Frontal cortex (tissue), 4 donors: Measurements from ENCODE around the gene PXK. TPM values are rescaled to one million over a fixed set of nuclear protein-coding genes. Genes with fewer than 3 reads are reported as not detected.
"Not testable (repeated sequence)": the region's sequence is repeated elsewhere in the genome, so short reads cannot be mapped to it uniquely, and the experiment has no call there.

Source experiments
- DNase-seq, 2 donors: peaks; one replicate each; pipeline ENCODE4 v3.0.0; 2012; ENCODE audit warnings: low spot score in 2 of 2
- FAIRE-seq: peaks from 2 replicates; lab custom pipeline; 2012; peaks lifted over from hg19 to GRCh38; lab: Jason Lieb, UNC
- total RNA-seq: library from RNA; depleted of rRNA; stranded (reverse); fragments of >200 nt; gene quantifications from one replicate; pipeline ENCODE4 v1.2.3, GENCODE V29; 2014
- donor health status: control.
- donor health status: control.
- donor health status: control.

The PXK gene
- total RNA-seq, 1 donor from 2014 or later, result 22.0 TPM

DNA sequence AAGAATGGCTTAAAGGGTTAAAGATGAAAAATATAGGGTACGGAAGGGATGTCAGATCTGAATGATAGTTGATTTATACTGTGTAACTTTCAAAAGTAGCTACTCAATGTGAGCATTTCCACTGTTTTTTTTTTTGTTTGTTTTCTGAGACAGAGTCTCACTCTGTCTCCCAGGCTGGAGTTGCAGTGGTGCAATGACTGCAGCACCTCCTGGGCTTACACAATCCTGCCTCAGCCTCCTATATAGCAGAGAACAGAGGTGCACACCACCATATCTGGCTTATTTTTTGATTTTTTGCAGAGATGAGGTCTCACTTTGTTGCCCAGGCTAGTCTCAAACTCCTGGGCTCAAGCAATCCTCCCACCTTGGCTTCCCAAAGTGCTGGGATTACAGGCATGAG, 9.9 kb upstream of the PXK start:
- FAIRE-seq (no peak), DNase-seq (no peak)

DNA sequence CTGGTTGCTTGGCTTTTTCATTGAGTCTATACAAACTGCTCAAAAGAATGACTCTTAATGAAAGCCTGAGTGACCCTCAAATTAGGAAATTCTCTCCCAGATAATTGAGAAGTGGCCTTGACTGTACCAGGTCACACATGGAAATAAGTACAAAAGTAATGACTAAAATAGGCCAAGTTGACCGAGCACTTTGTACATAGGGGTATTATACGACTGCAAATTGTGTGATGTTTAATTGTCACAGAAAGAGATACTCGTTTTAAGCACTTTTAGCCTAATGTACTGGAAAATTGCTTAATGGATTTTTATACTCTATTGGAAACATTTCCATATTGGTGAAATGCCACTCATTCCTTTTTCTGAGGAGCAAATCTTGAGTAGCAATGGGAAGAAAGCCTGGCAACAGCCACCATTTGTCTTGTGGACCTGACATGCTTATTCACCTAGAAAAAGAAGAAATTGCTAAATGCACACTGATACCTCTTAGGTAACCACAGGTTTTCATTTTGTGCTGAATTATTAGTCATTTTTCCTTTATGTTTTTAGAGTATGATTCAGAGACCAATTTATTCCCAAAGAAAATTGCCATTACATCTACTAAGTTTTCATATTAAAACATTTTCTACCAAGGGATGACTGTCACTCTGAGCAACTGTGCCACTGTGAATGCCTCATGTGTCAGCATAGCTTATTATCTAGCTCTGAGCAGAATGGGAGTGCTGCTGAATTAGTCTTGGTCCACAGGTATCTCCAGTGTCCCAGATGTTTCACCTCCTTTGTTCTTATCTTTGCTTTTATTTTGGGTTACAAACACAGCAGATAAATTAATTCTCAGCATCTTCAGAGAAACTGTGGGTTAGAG, 8.9 kb upstream of the PXK start:
- DNase-seq (no peak), FAIRE-seq (no peak)

- FAIRE-seq (no peak), DNase-seq (no peak)
These were observed 8.0 kb upstream of the PXK start for GRCh38 chr3:58324391-58325390.

DNA sequence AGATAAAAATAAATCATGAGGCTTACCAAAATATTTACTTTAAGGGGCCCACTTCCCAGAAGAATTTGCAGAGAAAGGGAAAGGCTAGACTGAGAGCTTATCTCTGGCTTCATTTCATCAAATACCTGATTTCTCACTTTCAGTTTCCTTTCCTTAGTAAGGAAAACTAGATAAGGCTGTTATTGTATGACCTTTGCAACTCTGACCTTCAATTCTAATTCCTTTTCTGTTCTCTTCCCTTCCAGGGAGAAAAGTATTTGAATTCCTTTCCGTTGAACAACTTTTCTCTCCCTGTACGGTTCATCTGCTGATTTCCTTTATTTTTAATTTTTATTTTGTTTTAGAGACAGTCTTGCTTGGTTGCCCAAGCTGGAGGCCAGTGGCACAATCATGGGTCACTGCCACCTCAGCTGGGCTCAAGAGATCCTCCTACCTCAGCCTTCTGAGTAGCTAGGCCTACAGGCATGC, 7.1 kb upstream of the PXK start:
- no peak for DNase-seq
- no peak for FAIRE-seq

DNA sequence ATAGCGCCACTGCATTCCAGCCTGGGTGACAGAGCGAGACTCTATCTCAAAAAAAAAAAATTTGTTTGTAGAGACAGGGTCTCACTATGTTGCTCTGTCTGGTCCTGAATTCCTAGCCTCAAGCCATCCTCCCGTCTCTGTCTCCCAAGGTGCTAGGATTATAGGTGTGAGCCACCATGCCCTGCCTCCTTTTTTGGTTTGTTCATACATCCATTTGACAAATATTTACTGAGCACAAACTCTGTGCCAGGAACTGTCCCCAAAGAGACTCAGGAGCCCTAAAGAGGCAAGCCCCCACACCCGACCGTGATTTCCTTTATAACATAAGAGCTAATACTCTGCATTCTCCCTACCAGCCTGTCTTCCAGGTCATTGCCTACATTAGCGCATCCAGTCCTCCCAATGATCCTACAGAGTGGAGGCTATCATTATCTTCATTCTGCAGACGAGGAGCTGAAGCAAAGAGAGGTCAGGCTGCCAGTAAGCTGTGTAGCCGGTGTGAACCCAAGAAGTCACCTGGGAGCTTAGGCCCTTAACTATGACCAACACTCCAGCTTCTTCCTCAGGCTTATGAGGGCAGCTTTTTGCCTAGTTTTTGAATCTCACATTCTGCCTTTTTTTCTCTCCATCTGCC, 6.3 kb upstream of the PXK start:
- no peak for FAIRE-seq
- no peak for DNase-seq

DNA sequence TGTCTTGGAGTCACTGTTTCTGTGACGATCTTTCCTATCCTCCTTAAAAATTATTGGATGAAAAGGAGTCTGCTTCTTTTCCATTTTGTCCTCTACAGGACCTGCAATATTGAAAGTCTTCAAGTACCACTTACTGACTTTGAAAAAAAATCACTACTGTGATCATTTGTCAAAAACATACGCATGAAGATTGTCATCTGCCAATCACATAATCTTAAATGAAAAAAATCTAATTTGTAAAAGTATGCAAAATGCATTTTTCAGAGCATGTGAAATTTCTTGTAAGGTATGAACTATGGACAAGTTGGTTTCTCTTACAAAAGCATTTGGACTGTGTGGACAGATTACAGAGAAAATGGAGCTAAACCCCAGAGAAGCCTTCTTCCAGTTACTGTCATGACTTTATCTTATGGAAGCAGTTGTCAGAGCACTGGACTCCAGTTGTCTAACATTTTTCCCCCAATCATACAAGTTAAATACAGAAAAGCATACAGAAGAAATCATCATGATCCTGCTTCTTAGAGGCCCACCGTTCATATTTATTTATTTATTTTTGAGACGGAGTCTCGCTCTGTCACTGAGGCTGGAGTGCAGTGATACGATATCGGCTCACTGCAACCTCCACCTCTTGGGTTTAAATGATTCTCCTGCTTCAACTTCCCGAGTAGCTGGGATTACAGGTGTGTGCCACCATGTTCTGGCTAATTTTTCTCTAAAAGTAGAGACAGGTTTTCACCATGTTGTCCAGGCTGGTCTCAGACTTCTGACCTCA, 3.4 kb upstream of the PXK start:
- no peak for FAIRE-seq
- no peak for DNase-seq

DNA sequence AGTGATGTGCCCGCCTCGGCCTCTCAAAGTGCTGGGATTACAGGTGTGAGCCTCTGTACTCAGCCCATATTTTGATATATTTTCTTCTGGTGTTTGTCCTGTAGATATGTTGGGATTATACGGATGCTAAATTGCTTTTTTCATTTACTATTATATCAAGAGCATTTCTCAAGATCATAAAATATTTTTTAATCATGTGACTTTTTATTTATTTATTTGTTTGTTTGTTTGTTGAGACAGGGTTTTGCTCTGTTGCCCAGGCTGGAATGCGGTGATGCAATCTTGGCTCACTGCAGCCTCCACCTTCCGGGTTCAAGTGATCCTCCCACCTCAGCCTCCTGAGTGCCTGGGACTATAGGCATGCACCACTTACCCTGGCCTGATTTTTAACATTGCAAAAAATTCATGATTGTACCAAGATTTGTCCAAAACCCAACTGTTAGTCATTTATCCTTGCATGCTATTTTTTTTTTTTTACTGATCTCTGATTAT, 2.7 kb upstream of the PXK start:
- FAIRE-seq, result no peak
- DNase-seq, result no peak

DNA sequence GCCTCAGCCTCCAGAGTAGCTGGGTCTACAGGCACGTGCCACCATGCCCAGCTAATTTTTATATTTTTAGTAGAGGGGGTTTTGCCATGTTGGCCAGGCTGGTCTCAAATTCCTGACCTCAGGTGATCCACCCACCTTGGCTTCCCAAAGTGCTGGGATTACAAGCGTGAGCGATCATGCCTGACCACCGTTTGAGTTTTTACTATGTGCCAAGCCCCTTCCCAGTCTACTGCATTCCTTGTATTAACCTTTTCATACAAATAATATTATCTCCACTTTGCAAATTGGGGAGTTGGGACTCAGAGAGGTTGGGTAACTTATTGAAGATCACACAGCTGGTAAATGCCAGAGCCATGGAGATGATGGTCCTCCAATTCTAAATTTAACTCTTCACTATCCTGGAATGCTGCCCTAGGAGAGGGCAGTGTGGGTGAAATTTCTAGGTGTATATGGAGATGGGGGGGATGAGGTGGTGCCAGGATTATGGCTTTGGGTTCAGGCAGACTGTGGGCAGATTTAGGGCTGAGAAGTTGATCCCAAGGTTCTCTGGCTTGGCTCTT, 1.0 kb upstream of the PXK start:
- no peak for FAIRE-seq
- no peak for DNase-seq

- DNase-seq (peak; percentile 59 to 65), FAIRE-seq (no peak)
These were observed 717 bp downstream of the PXK start for GRCh38 chr3:58333206-58334012.

- FAIRE-seq (no peak), DNase-seq (peak; percentile 39 to 75)
These were observed 1.3 kb downstream of the PXK start for GRCh38 chr3:58334013-58334321.

- FAIRE-seq, result no peak
- DNase-seq, result no peak
These were observed 1.8 kb downstream of the PXK start for GRCh38 chr3:58334506-58334884.

GRCh38 chr3:58335652-58335947, 2.9 kb downstream of the PXK start:
- DNase-seq (no peak), FAIRE-seq (no peak)

DNA sequence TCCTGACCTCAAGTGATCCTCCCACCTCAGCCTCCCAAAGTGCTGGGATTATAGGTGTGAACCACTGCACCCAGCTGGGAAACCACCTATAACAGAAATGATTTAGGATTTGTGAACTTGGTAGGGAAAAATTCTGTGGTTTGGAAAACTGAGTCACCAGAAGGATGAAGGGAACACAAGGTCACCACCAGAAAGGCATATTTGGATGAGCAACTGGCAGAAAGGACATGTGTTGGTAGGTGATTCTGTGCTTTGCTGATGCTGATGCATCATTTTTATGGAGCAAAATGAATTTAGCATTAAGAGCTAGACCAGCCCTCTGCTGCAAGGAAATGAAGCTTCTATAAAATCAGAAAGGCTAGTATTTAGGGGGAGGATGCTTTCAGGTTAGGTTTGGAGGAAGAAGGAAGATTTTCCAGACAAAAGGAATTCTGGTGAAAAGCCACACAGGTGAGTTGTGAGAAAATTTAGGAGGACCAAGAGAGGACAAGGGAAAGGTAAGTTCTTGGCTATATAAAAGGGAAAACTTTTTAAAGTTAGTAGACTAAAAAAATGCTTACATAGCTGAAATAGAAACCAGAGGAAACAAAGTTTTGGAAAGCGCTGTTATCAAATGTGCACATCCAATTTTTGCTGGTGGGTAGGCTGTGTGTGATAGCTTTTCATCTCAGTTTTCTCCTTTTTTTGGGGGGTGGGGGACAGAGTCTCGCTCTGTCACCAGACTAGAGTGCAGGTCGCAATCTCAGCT, 3.6 kb downstream of the PXK start:
- FAIRE-seq (no peak), DNase-seq (no peak)

DNA sequence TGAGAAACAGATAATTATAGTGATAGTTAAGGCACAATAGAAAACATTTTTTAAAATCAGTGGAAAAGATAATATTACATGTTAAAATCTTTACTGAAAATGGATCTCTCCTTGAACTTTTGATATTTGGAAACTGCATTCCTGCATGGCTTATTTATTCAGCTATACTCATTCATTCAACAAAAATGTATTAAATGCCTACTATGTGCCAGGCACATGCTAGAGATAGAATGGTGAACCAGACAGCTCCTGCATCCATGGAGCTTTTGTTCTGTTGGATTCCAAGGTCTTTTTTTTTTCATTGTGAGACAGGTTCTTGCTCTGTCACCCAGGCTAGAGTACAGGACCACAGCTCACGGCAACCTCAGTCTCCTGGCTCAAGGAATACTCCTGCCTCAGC, 4.5 kb downstream of the PXK start:
- DNase-seq (no peak), FAIRE-seq (no peak)

DNA sequence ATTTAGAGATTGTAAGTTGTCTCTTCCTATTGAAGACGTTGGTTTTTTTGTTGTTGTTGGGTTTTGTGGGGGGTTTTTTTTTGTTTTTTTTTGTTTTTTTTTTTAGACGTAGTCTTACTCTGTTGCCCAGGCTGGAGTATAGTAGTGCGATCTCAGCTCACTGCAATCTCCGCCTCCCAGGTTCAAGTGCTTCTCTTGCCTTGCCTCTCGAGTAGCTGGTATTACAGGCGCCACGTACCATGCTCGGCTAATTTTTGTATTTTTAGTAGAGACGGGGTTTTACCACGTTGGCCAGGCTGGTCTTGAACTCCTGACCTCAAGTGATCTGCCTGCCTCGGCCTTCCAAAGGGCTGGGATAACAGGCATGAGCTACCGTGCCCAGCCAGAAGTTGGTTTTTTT, 6.5 kb downstream of the PXK start:
- not testable (repeated sequence) for DNase-seq, FAIRE-seq

DNA sequence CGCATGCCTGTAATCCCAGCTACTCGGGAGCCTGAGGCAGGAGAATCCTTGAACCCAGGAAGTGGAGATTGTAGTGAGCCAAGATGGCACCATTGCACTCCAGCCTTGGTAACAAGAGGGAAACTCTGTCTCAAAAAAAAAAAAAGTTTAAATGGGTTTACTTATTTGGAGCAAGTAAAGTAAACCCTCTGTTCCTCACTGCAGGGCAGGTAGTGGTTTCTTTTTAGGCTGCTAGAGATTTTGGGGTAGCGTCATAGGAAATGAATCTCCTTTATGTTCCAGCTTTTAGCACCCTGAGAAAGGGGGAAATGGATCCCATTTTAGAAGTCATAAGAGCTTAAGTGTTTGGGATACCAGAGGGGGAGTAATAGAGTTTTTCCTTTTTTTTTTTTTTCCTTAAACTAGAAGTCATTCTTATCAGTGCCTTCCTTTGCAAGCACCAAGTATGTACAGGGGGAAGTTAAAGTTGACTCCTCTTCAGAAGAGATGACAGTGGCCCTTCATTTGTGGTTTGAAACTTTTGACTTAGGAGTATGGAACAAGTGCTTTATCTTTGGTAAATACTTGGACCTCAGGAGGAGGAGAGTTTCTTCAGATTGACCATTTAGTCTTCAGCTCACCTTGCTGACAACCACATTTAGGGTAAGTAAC, 8.0 kb downstream of the PXK start:
- no peak for DNase-seq
- no peak for FAIRE-seq

DNA sequence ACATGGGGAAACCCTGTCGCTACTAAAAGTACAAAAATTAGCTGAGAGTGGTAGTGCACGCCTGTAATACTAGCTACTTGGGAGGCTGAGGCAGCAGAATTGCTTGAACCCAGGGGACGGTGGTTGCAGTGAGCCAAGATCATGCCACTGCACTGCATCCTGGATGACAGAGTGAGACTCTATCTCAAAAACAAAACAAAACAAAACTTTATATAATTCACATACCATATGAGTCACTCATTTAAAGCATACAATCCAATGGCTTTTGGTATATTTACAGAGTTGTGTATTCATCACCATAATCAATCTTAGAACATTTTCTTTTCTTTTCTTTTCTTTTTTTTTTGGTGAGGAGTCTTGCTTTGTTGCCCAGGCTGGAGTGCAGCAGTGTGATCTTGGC, 8.7 kb downstream of the PXK start:
- no peak for DNase-seq

More for the DNA sequence above, 8.7 kb downstream of the PXK start:
- FAIRE-seq, result no peak
